Motor neuron (in vitro differentiated cells): ENCODE results near the gene FCGR3B. TPM values are rescaled to one million over a fixed set of nuclear protein-coding genes. Genes with fewer than 3 reads are reported as not detected.
"Not testable (repeated sequence)": the region's sequence is repeated elsewhere in the genome, so short reads cannot be mapped to it uniquely, and the experiment has no call there.

Experiments
- ATAC-seq, 8 experiments: fragments of 200-7000 bp; cut with Tn5 transposase; replicated peaks in 6 of 8; 2 replicates each; pipeline ENCODE4 v1.8.0; 2021; ENCODE audit warnings: mild to moderate bottlenecking in 8 of 8, moderate library complexity in 8 of 8
- H3K27ac ChIP-seq, 2 donors: fragments of 250-450 bp; sonication (Bioruptor Pico); 2 replicates each; pipeline ENCODE4 v1.9.0; 2021; ENCODE audit warnings: antibody characterized with exemption in 2 of 2, mild to moderate bottlenecking in 2 of 2, moderate library complexity in 1 of 2
- H3K4me1 ChIP-seq, 2 donors: fragments of 250-450 bp; sonication (Bioruptor Pico); replicated peaks in 1 of 2; 2 replicates each; pipeline ENCODE4 v1.6.1; 2021; ENCODE audit warnings: antibody characterized with exemption in 2 of 2, mild to moderate bottlenecking in 2 of 2, moderate library complexity in 1 of 2
- H3K4me3 ChIP-seq, 5 donors: fragments of 250-450 bp; sonication (Bioruptor Pico); 2 replicates each; pipeline ENCODE4 v1.9.0; 2021; ENCODE audit warnings: antibody characterized with exemption in 5 of 5, mild to moderate bottlenecking in 5 of 5, moderate library complexity in 4 of 5
- WGBS, 10 experiments: fragments of 450-650 bp; shearing (Covaris generic); methylation state at CpG; one replicate each; pipeline ENCODE4 v1.0.0; 2022; 5-methylcytosine and 5-hydroxymethylcytosine counted together
- in situ Hi-C, 9 experiments: fragments of 400-800 bp; cut with MboI; loops; one replicate each; pipeline ENCODE4 v1.15.0; 2021; ENCODE audit warnings: low sequenced_read_pairs in 9 of 9, low pct_unique_long_range_greater_than_20kb in 2 of 9; ENCODE audit not compliant: unreplicated experiment in 9 of 9
- total RNA-seq, 8 experiments: library from RNA; unstranded; fragments of 300-600 nt; gene quantifications; 2 replicates each; pipeline versions ENCODE4 v1.2.3 to v1.2.4, GENCODE V29; 2022

FCGR3B gene
- total RNA-seq, 8 experiments from 2014 or later: 0.14 to 1.7 (median 0.37) TPM; not detected in 4

DNA sequence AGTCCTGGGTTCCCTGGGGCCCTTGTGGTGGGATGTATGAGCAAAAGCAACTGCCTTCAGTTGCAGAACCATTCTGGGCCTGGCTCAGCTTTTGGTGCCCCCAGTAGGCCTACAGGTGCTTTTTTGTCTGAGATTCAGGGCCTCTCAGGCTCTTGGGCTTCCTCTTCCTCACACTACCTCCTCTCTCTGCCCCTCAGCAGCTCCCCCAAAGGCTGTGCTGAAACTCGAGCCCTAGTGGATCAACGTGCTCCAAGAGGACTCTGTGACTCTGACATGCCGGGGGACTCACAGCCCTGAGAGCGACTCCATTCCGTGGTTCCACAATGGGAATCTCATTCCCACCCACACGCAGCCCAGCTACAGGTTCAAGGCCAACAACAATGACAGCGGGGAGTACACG lies 41.6 kb downstream of the FCGR3B start:
- H3K4me3 ChIP-seq, H3K4me1 ChIP-seq, ATAC-seq, H3K27ac ChIP-seq, in situ Hi-C loops: not testable (repeated sequence)
- WGBS, 10 experiments: 60% methylated on average over 1 of the region's 8 CpGs; no CpG with 5 or more reads in 9 of the 10 experiments

DNA sequence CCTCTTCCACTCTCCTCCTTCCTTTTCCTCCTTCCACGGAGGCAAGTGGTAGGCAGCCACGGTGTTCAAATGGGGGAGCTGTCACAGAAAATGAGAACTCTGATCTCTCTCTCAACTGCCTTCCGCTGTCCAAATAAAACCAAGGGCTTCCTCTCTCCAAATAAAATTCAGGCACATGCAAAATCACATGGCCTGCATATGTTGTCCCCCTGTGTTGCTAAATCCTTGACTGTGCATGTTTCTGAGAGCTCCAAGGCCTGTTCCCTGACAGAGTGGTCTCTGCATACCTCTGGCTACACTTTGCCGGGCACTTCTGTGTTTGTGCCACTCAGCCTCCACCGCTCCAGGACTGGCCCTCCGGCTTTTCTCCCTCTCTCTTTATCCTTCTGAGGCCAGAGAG lies 42.4 kb downstream of the FCGR3B start:
- no CpG with 5 or more reads among the region's 6 CpGs for WGBS, 10 experiments
- H3K27ac ChIP-seq, H3K4me3 ChIP-seq, in situ Hi-C loops, H3K4me1 ChIP-seq: not testable (repeated sequence)
- ATAC-seq: peak in 1 of 8 experiments; percentile 55

DNA sequence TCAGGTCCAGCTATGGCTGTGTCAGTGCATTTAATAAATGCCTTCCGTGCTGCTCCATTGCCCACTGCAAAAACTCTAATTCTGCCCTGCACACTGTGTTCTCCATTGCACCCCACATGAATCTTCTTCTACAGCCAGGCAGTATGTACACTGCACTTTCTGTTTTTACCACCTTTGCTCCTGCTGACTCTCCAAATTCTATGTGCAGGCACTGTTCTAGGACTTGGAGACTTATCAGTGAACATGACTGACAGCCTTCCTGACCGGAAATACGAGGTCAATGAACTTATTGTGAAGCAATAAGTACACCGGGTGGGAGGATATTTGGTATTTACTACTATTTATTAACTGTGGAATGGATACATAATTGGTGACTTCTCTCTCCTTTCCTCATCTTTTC lies 48.1 kb downstream of the FCGR3B start:
- WGBS, 10 experiments: no CpG with 5 or more reads among the region's 4 CpGs
- ATAC-seq, in situ Hi-C loops: not testable (repeated sequence)

DNA sequence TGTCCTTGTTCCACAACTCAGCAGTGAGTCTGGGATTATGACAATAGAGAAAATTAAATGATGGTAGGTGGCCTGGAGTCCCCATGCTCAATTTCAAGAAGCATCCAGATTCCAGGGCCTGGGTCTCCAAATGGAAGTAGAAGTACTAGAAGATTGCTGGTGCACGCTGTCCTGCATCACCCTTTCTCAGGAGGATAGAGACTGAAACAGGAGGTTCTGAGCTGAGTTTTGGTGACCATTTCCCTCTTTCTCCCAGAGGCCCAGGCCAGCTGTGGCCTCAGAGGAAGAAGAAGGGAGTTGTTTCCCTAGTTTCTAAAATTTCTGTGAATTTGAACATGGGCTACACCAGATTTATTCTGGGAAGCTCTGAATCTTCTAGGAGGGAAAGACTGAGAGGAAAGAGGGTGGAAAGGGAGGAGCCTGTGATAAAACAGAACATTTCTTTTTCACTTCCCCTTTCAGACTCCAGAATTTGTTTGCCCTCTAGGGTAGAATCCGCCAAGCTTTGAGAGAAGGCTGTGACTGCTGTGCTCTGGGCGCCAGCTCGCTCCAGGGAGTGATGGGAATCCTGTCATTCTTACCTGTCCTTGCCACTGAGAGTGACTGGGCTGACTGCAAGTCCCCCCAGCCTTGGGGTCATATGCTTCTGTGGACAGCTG lies 50.0 kb downstream of the FCGR3B start:
- H3K4me3 ChIP-seq, H3K27ac ChIP-seq, H3K4me1 ChIP-seq, in situ Hi-C loops, ATAC-seq: not testable (repeated sequence)
- WGBS, 10 experiments: no CpG with 5 or more reads among the region's 4 CpGs

More for the DNA sequence above, 48.1 kb downstream of the FCGR3B start:
- H3K4me1 ChIP-seq, H3K4me3 ChIP-seq, H3K27ac ChIP-seq: not testable (repeated sequence)

DNA sequence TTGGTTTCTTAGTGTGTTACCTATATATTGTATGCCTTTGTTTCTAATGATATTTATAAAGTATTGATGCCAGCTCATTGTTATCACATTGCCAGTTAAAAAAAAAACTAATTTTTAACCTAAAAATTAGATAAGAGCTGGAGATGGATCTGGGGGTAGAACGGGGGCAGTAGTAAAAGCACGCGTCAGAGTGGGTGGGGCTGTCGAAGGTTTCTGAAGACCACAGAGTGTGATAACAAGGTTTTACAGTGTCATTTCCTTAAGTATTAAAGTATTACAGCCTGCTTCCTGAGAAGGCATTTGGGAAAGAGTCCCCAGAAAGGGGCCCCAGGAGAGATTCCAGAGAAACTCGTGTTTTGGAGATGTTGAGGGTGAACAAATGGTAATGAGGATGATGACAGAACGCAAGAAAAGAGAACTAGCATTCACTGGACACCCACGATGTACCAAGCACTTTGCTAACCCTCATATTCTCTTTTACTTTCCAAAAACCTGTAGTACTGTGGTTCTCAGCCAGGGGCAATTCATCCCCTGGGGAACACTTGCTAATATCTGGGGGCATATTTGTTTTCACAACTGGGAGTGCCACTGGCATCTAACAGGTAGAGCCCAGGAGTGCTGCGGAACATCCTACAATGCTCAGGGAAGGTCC lies 51.0 kb downstream of the FCGR3B start:
- H3K27ac ChIP-seq, H3K4me1 ChIP-seq, H3K4me3 ChIP-seq, in situ Hi-C loops: not testable (repeated sequence)
- no CpG with 5 or more reads among the region's 8 CpGs for WGBS, 10 experiments
- ATAC-seq: peak in 1 of 8 experiments; percentile 28

DNA sequence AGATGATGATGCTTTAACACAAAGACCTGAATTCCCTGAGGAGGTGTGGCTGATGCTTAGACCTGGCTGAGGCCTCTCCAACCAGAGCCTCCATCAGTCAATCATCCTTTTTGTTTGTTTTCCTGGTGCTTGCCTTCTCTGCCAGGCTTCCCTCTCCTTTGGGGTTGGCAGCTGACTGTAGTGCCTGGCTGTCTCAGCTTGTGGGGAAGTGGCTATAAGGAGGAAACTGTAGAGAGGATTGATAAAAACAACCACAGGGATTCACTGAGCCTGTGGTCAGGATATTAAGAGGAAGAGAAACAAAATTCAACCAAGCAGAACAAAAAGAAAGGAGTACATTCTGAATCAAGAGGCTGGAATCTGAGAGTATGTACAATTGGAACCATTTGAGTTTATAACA lies 54.3 kb downstream of the FCGR3B start:
- ATAC-seq, H3K27ac ChIP-seq, H3K4me3 ChIP-seq, in situ Hi-C loops, H3K4me1 ChIP-seq: not testable (repeated sequence)

Other genes with a start within 250 kb of the FCGR3B start
- 1 to 10 TPM in 4 of 8 experiments, under 1 TPM in 4; 0.37 to 3.6 (median 1.1) TPM for gene FCGR2A, start 125.7 kb downstream of the FCGR3B start, total RNA-seq
- 100 to 1,000 TPM in 2 of 8 experiments, 1 to 10 TPM in 2, under 1 TPM in 4; 0.58 to 250 (median 1.2) TPM for gene HSPA6, start 106.6 kb downstream of the FCGR3B start, total RNA-seq
- 1 to 10 TPM in 1 of 8 experiments, under 1 TPM in 3, not detected in 4; 0.05 to 1.3 (median 0.34) TPM for gene FCGR3A, start 81.4 kb downstream of the FCGR3B start, total RNA-seq
- 1 to 10 TPM in 1 of 8 experiments, under 1 TPM in 5, not detected in 2; 0.18 to 1.8 (median 0.44) TPM for gene FCGR2B, start 32.0 kb upstream of the FCGR3B start, total RNA-seq
- under 1 TPM in 4 of 8 experiments, not detected in 4; 0.08 to 0.62 (median 0.30) TPM for gene FCRLA, start 76.1 kb upstream of the FCGR3B start, total RNA-seq
- 1 to 10 TPM in 6 of 8 experiments, under 1 TPM in 2; 0.59 to 7.0 (median 1.4) TPM for gene FCRLB, start 90.4 kb upstream of the FCGR3B start, total RNA-seq
- gene DUSP12, start 118.6 kb upstream of the FCGR3B start, total RNA-seq: 100 to 1,000 TPM in 1 of 8 experiments, 10 to 100 TPM in 7; 22.8 to 100 (median 66.8) TPM
- gene ATF6, start 135.1 kb upstream of the FCGR3B start, total RNA-seq: 10 to 100 TPM; 18.2 to 46.3 (median 30.6) TPM